Neural crest cell (in vitro differentiated cells): ENCODE data around the gene P2RX4. TPM values are rescaled to one million over a fixed set of nuclear protein-coding genes. Genes with fewer than 3 reads are reported as not detected.
"Not testable (repeated sequence)": the region's sequence is repeated elsewhere in the genome, so short reads cannot be mapped to it uniquely, and the experiment has no call there.

Experiments
- DNase-seq: peaks from one replicate; pipeline ENCODE4 v3.0.0; 2021; ENCODE audit warnings: low read depth, mixed read lengths, low spot score
- H3K27ac Mint-ChIP-seq: one replicate; pipeline ENCODE4 v1.8.0; 2021; ENCODE audit warnings: mild to moderate bottlenecking, mixed read lengths; ENCODE audit not compliant: unreplicated experiment
- H3K27me3 Mint-ChIP-seq: 2 replicates; pipeline ENCODE4 v1.8.0; 2021; ENCODE audit warnings: low read depth, mild to moderate bottlenecking, mixed read lengths
- H3K36me3 Mint-ChIP-seq: 2 replicates; pipeline ENCODE4 v1.8.0; 2021; ENCODE audit warnings: low read depth, mild to moderate bottlenecking, mixed read lengths
- H3K4me1 Mint-ChIP-seq: 2 replicates; pipeline ENCODE4 v1.8.0; 2021; ENCODE audit warnings: mixed read lengths
- H3K4me3 Mint-ChIP-seq: one replicate; pipeline ENCODE4 v1.8.0; 2021; ENCODE audit warnings: mild to moderate bottlenecking, mixed read lengths
- H3K9me3 Mint-ChIP-seq: 2 replicates; pipeline ENCODE4 v1.8.0; 2021; ENCODE audit warnings: mixed read lengths
- CTCF ChIP-seq: fragments of 200-600 bp; sonication (generic); conservative IDR thresholded peaks from 2 replicates; pipeline ENCODE4 v1.5.0; 2021; ENCODE audit warnings: antibody characterized with exemption, mild to moderate bottlenecking
- total RNA-seq: library from RNA; stranded (reverse); gene quantifications from 2 replicates; pipeline ENCODE4 v1.2.1, GENCODE V29; 2021

Gene P2RX4
- total RNA-seq, 1 donor from 2014 or later: 10.8 TPM

DNA sequence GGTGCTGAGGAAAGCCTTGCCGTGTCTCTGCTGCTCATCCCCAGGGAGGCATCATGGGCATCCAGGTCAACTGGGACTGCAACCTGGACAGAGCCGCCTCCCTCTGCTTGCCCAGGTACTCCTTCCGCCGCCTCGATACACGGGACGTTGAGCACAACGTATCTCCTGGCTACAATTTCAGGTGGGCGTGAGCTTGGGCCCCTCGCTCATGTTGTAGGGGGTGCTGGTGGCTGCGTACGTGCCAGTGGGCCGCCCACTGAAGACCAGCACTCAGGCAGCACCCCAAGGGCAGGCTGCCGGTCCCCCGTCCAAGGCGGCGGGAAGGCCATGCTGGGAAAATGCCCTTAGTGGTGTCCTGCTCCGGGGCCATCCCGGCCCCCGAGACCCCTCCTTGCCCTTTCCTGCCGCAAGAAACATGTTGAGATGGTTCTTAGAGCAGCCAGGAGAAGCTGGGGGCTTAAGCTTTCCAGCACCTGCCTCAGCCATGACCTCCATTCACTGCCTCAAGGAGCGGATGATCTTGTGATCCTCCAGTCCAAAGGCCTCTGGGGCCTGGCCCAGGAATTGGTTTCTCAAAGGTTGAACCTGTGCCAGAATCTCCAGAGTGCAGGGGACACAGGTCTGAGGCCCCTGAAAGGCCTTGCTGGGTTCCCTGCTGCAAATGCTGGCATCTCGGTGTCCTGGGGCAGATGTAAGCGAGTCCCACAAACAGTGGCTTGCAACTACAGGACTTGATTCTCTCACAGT lies 19.2 kb downstream of the P2RX4 start:
- Mint-ChIP-seq H3K27ac (no peak overlapping the region), H3K4me1 (peaks cover 4% of the 10 kb centered on the region), H3K4me3 (no peak overlapping the region), H3K27me3 (no peaks in the 10 kb centered on the region), H3K9me3 (no peaks in the 10 kb centered on the region), H3K36me3 (no peaks in the 10 kb centered on the region)
- no peak for DNase-seq
- no peak for TF ChIP-seq CTCF

- H3K27ac Mint-ChIP-seq, H3K36me3 Mint-ChIP-seq, H3K4me3 Mint-ChIP-seq, H3K27me3 Mint-ChIP-seq, H3K9me3 Mint-ChIP-seq, H3K4me1 Mint-ChIP-seq: not testable (repeated sequence)
- peak; percentile 80 for DNase-seq
- TF ChIP-seq CTCF: peak; percentile 88
Measured at GRCh38 chr12:121229826-121230537, 20.1 kb downstream of the P2RX4 start.

GRCh38 chr12:121230538-121230907 lies 20.6 kb downstream of the P2RX4 start:
- Mint-ChIP-seq H3K4me1 (peaks cover 4% of the 10 kb centered on the region), H3K36me3 (no peaks in the 10 kb centered on the region), H3K9me3 (no peaks in the 10 kb centered on the region), H3K4me3 (no peak overlapping the region), H3K27me3 (no peaks in the 10 kb centered on the region), H3K27ac (no peak overlapping the region)
- DNase-seq: no peak
- peak; percentile 15 for TF ChIP-seq CTCF

DNA sequence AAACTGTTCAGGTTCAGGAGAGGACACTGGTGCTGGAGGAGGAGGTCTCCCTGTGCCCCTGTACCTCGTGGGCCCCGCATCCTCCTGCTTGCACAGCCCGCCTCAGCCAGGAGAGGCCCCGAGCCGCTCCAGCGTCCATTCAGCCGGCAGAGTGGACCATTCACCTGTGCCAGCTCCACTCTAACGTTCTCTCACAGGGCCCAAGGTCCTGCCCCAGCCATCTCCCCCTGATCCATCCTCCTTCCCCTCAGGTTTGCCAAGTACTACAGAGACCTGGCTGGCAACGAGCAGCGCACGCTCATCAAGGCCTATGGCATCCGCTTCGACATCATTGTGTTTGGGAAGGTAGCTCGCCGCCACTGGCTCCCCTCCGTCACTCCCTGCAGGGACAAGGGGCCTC lies 22.2 kb downstream of the P2RX4 start:
- no peak overlapping the region for H3K27ac Mint-ChIP-seq
- no peaks in the 10 kb centered on the region for H3K9me3 Mint-ChIP-seq
- no peaks in the 10 kb centered on the region for H3K27me3 Mint-ChIP-seq
- H3K4me1 Mint-ChIP-seq: peaks cover 4% of the 10 kb centered on the region
- TF ChIP-seq CTCF: no peak
- no peaks in the 10 kb centered on the region for H3K36me3 Mint-ChIP-seq
- no peak for DNase-seq
- no peak overlapping the region for H3K4me3 Mint-ChIP-seq

- Mint-ChIP-seq H3K27ac (peak overlapping the region; percentile 43), H3K4me3 (no peak overlapping the region), H3K36me3 (no peaks in the 10 kb centered on the region), H3K9me3 (no peaks in the 10 kb centered on the region), H3K4me1 (peaks cover 4% of the 10 kb centered on the region), H3K27me3 (no peaks in the 10 kb centered on the region)
- no peak for DNase-seq
- peak; percentile 17 for TF ChIP-seq CTCF
Measured at GRCh38 chr12:121232977-121233627, 23.2 kb downstream of the P2RX4 start.
